PC-3 (cell line): ENCODE data around the gene LEUTX.

Source experiments
- CTCF ChIP-seq: fragments of 300-600 bp; sonication (generic); conservative IDR thresholded peaks from 2 replicates; pipeline ENCODE4 v1.5.1; 2017; ENCODE audit warnings: antibody characterized with exemption, low read depth, mild to moderate bottlenecking, low read length
- EZH2 ChIP-seq: fragments of 300-600 bp; sonication (generic); IDR thresholded peaks from one replicate; pipeline ENCODE4 v1.6.1; 2017; ENCODE audit warnings: antibody characterized with exemption, mild to moderate bottlenecking, low read length; ENCODE audit not compliant: unreplicated experiment

- TF ChIP-seq CTCF (no peak), EZH2 (no peak)
These were observed 31.8 kb downstream of the LEUTX start for GRCh38 chr19:39810424-39810823.
